WI38 (cell line): ENCODE data around the gene KRTAP10-10.
A peak's percentile ranks its signal among the peaks of the same experiment; 100 is the strongest.

ENCODE experiments used
- H3K4me3 ChIP-seq: 2 replicates; pipeline ENCODE4 v1.5.1; 2011; ENCODE audit warnings: low read depth, mild to moderate bottlenecking, control low read depth, low read length
- TF ChIP-seq, protein P1 (sequence below): IDR thresholded peaks from 2 replicates; pipeline ENCODE4 v1.5.1; 2012; ENCODE audit warnings: low read depth, mild to moderate bottlenecking, control low read depth, low read length

The KRTAP10-10 gene

DNA sequence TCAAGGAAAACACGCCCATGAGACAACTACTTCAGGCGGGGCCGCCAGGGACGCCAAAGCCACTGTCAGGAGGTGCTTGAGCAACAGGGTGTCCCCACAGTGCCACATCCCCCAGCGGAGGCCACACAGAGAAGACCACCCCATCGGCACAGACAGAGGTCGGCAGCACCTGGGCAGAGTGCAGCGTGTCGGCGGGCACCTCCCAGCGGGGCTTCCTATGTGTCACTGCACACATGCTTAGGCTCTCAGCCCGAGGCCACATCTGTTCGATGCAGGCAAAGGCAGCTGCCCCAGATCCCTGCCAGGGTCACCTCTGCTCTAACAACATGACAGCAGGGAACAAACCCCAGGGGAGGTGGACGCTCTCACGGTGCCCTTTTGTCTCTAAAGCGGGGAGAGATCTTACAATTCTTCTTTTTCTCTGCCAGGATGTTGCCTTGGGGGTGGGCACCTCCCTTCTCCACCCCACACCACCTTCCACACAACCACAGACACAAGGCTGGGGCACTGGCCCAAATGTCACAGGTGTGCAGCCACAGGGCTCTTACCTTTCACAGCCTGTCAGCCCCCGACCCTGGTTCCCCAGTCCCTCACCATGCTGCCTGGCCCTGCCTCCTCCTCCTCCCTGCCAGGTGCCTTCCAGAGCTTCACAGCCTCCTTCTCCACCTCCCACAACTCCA is 21.1 kb upstream of the KRTAP10-10 start:
- no peak overlapping the region for H3K4me3 ChIP-seq
- TF ChIP-seq, protein P1, sequence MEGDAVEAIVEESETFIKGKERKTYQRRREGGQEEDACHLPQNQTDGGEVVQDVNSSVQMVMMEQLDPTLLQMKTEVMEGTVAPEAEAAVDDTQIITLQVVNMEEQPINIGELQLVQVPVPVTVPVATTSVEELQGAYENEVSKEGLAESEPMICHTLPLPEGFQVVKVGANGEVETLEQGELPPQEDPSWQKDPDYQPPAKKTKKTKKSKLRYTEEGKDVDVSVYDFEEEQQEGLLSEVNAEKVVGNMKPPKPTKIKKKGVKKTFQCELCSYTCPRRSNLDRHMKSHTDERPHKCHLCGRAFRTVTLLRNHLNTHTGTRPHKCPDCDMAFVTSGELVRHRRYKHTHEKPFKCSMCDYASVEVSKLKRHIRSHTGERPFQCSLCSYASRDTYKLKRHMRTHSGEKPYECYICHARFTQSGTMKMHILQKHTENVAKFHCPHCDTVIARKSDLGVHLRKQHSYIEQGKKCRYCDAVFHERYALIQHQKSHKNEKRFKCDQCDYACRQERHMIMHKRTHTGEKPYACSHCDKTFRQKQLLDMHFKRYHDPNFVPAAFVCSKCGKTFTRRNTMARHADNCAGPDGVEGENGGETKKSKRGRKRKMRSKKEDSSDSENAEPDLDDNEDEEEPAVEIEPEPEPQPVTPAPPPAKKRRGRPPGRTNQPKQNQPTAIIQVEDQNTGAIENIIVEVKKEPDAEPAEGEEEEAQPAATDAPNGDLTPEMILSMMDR, result no peak

DNA sequence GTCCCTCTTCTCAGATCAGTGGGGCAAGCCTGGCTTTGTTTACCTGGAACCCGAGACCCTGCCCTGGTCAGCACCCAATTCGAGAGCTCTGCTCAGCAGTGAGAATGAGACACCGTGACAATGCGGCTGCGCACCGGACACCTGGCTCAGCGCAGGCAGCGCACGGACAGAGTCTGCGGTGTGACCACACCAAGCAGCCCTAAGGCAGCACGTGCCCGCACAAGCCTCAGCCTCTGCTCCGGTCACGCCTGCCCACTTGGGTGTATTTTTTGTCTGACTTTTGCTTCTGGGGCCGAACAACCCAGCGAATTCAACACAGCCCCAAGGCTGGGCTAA is 20.6 kb upstream of the KRTAP10-10 start:
- no peak overlapping the region for H3K4me3 ChIP-seq

DNA sequence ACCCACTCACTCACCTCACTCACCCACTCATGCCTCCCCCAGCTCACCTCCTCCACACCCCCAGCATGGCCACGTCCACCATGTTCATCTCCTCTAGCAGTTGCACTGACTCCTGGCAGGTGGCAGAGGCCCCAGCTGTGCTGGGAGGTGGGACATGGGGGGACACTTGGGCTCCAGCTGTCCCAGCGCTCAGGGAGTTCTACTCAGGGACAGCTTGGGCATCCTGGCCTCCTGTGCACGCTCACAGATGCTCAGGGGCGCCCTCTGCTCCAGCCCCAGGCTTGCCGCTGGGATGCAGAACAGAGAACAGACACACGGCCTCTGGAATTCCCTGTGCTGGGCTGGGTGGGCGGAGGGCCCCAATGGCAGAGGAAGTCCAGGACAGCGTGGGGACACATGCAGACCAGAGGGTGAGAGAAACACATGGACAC is 20.1 kb upstream of the KRTAP10-10 start:
- TF ChIP-seq, protein P1, result no peak
- no peak overlapping the region for H3K4me3 ChIP-seq

More for the DNA sequence above, 20.6 kb upstream of the KRTAP10-10 start:
- TF ChIP-seq, protein P1, result no peak

DNA sequence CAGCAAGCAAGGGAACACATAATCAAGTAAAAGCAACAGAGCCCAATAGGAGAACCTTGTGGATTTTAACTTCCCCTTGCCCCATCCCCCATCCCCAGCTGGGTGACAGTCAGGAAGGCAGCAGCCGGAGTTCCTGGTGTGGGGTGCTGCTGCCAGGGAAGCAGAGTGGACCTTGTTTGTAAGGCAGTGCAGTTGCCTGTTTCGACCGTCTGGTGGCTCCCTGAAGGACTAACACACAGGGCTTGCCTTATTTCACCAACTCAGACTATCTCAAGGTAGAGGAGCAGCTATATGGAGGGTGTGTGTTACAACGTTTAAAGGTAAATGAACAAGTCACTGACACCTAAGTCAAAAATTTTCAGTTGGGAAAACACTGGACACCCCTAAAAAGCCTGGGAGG is 18.7 kb upstream of the KRTAP10-10 start:
- TF ChIP-seq, protein P1, result peak; percentile 37
- no peak overlapping the region for H3K4me3 ChIP-seq

DNA sequence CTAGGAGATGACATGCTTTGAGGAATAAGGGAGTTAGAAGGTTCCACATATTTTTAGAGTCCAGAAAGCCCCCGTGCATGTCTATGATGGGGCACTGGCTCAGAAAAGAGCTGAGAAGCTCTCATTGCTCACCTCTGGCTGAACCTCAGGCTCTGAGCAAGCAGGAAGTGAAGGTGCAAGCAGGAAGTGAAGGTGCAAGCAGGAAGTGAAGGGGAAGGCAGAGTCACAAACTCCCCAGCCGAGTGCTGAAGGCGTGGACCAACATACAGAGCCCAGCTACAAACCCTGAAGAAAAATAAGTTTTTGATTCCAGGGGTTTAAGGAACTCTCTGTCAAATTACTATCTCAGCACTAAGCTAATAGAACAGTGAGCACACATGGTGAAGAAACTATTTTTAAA is 18.2 kb upstream of the KRTAP10-10 start:
- H3K4me3 ChIP-seq, result no peak overlapping the region

DNA sequence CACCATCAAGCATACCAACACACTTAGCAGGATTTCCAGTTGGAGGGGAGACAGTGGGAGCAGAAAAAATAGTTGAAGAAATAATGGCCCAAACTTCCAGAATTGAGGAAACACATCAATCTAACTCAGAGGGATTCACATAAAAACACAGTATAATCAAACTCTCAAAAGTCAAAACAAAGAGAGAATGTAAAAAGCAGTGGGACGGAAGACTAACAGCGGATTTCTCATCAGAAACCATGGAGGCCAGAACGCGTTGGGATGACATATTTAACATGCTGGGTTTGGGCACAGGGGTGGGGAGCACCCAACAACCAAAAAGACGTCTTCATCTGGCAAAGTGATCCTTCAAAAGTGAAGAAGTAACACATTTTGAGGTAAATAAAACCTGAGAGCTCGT is 17.3 kb upstream of the KRTAP10-10 start:
- H3K4me3 ChIP-seq, result no peak overlapping the region
- TF ChIP-seq, protein P1, result no peak

More for the DNA sequence above, 18.2 kb upstream of the KRTAP10-10 start:
- TF ChIP-seq, protein P1, result no peak

DNA sequence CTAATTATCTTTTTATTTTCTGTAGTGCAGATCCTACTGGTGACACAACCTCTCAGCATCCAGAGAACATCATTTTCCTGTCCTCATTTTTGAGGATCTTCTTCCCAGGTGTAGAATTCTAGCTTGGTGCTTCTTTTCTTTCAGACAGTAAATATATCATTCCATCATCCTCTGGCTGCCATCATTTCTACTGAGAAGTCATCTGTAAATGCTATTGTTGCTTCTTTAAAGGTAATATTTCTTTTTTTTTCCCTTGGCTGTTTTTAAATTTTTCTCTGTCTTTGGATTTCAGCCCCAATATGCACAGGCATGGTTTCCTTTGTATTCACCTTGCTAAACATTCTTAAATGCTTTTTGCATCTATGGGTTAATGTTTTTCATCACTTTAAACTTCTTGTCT is 13.6 kb upstream of the KRTAP10-10 start:
- TF ChIP-seq, protein P1, result no peak
- no peak overlapping the region for H3K4me3 ChIP-seq
